Measurements from ENCODE around the gene ZDHHC11B.
"Not testable (repeated sequence)": the region's sequence is repeated elsewhere in the genome, so short reads cannot be mapped to it uniquely, and the experiment has no call there.

ZDHHC11B gene

DNA sequence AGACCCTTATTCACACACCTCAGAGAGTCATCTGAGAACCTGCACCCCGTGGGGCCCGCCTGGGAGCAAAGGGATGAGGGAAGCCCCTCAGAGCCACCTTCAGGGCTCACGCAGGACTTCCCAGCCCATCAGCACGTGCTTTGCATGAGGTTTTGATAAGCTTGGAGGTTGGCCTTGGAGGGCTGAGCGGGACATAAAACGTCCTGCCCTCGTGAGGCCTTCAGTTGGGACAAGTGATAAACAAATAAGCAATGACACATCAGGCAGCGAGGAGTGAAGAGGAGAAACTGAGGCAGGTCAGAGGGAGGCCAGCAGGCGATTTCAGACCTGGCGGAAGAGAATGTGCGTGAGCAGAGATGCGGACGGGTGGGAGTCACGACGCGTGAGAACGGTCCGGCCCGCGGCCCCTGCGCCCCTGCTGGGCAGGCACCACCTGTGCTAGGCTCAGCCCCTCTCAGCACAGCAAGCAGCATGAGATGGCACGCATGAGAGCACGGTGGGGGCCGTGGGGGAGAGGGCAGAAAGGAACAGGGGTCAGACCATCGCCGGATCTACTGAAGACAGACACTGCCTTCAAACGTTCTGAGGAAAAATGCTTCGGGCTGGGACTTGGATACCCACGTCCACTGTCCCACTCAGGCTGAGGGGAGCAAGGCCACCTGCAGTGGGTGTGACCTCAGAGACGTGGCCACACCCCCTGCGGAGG lies 12.5 kb downstream of the ZDHHC11B start:
- not testable (repeated sequence) for FAIRE-seq; DNase-seq (ENCODE audit: extremely low spot score, insufficient read length, low read depth)

DNA sequence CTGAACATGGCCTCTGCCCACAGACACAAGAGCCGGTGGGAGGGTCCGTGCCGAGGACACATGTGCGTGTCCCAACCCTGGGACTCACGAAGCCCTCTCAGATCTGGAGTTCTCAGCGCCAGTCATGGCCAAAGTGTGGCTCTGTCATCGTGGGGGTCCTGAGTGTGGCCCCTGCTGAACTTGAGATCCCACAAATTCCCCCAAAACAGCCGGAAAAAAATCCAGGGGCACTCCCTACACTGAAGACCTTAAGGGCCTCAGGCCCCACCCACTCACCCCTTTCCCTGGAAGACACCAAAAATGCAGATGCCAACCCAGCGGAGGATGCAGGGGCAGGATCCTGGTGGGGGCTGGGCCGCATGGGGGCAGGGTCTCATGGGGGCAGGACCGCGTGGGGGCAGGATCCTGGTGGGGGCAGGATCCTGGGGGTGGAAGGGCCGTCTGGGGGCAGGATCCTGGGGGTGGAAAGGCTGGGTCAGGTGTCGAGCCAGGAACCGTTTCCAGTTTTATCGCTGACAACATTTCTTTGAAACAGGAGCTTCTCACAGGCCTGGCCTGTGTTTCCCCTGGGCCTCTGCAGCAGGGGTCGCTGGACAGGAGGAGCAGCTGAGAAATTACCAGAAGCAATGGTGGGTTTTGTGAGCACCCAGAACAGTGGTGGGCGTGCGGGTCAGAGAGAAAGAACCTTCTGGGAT lies 13.3 kb downstream of the ZDHHC11B start:
- not testable (repeated sequence) for DNase-seq (ENCODE audit: extremely low spot score, insufficient read length, low read depth); FAIRE-seq

DNA sequence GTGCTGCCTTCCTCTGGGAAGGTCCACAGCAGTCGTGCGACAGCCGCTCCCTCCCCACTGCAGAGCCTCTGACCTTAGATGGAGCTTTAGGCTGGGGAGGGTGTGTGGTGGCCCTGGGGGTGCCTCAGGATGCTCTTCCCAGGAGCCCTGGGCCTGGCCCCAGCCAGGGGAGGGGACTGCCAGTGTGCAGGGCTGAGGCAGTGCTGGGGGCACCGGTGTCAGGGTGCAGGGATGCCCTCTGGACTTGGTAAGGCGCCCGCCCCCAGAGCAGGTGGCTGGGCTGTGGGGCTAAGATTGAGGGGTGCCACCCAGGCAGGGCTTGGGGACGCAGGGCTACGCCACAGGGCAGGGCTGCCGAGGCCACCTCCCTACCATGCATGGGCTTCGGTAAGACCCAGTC lies 13.9 kb downstream of the ZDHHC11B start:
- not testable (repeated sequence) for FAIRE-seq

DNA sequence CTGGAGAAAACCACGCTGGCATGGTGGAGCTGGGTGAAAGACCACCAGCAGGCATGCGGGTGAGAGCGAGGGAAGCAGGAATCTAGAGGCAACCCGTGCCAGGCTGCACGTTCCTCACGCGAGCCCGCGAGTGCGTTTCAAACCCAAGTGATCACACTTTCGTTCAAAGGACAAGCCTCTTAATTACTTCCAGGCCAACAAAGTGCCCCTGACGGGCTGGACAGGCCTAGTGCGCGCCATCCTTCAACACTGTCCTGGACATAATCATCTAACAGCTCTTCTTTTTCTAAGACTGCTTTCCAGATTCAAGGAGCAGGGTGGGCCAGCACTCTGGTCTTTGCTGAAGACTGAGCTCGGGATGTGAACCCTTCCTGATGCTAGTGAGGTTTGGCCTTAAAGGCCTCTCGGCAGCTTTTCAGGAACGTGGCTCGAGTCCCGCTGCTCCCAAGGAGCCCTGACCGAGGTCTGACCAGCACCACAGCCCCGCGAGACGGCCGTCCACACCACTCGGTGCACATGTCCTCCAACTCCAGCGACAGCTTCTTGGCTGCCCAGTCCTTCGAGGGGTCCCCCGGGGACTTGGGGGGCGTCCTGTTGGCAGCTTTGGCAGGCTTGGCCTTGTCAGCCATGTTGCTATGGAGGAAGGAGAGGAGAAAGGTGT lies 14.9 kb downstream of the ZDHHC11B start:
- not testable (repeated sequence) for DNase-seq (ENCODE audit: extremely low spot score, insufficient read length, low read depth); FAIRE-seq

More for the DNA sequence above, 13.9 kb downstream of the ZDHHC11B start:
- not testable (repeated sequence) for DNase-seq (ENCODE audit: extremely low spot score, insufficient read length, low read depth)

DNA sequence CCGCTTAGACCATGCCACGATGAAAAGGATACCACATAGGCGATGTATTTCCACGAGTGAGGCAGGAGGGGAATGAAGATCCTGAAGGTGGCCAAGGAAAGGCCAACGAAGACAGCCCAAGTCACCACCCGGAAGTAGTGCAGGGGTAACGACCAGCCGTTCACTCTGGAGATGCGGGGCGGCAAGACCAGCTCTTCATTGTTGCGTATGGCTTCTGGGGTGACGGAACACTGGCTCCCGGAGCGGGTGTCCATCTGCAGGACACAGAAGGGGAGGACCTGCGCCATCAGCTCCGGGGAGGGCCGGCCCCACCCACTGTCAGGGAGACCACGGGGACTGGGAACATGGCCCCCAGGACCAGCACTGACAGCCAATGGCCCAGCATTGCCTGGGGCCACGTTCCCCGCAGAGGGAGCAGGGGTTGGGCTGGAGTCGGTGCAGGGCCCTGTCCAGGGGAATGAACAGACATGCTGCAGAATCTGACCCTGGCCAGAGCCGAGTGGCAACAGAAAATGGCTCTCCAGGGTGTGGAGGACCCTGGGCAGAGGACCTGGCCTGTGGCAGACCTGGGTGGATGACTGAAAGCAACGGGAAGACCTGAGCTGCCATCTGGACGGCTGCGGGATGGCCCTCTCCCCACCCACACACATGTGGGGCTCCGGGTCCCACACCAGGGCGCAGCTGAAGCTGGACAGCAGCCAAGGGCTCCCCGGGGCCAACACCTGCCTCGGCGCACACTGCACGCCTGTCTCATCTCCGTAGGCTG lies 17.7 kb downstream of the ZDHHC11B start:
- FAIRE-seq, result no peak
- DNase-seq (ENCODE audit: extremely low spot score, insufficient read length, low read depth), result no peak

DNA sequence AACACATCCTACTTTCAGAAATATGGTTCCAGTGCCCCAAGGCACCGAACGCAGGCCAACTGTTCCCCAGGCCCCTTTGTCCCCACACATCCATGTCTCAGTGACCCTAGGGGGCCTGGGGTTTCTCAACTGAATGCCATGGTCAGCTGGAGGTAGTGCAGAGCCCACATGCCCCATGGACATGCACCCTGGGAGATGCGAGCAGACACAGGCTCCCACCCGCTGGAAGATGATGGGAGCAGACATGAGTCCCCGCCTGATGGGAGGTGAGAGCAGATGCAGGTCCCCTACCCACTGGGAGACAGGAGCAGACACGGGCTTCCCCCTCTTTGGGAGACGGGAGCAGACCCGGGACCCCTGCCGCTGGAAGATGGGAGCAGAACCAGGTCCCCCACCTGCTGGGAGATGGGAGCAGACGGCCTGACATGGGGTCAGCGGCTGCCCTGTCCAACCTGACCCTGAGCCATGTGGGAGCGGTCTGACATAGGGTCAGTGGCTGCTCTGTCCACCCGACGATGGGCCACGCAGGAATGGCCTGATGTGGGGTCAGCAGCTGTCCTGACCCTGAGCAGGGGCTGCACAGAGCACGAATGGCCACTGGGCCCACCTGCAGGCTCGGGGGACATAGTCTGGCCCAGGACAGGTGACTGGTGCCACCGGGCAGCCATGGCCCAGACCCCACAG lies 18.4 kb downstream of the ZDHHC11B start:
- no peak for FAIRE-seq
- no peak for DNase-seq (ENCODE audit: extremely low spot score, insufficient read length, low read depth)

DNA sequence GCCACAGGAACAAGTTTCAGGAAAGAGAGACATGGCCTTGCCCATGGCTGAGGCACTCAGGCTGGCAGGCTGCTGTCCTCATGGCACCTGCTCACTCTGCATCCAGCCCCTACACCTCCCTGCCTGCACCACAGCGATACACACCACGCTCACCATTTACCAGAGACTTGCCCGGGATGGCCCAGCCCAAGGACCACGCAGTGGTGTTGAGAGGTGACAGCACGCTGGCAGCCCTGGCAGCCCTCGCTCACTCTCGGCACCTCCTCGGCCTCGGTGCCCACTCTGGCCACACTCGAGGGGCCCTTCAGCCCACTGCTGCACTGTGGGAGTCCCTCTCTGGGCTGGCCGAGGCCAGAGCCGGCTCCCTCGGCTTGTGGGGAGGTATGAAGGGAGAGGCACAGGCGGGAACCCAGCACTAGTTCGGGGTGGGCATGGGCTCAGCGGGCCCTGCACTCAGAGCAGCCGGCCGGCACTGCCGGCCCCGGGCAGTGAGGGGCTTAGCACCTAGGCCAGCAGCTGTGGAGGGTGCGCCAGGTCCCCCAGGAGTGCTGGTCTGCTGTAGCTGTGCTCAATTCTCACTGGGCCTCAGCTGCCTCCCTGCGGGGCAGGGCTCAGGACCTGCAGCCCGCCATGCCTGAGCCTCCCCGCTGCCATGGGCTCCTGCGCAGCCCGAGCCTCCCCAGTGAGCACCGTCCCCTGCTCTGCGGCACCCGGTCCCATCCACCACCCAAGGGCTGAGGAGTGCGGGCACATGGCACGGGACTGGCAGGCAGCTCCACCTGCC lies 20.3 kb downstream of the ZDHHC11B start:
- no peak for FAIRE-seq
- DNase-seq (ENCODE audit: extremely low spot score, insufficient read length, low read depth), result no peak

DNA sequence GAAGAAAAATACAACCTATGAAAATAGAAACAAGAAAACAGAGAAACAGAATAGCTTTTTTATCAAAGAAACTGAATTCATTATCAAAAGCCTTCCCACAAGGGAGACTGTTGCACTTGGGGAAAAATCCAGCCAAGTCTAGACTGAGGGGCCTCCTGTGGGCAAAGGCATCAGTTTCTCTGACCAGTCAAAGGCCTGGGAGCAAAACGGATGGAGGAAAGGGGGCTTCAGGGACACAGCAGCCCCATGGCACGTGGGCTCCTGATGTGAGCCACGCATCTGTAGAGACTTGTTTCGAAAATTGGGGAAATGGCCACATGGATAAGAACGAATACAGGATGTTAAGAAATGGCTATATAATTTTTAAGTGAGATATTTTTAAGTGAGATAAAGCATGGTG lies 21.1 kb downstream of the ZDHHC11B start:
- no peak for FAIRE-seq
- no peak for DNase-seq (ENCODE audit: extremely low spot score, insufficient read length, low read depth)

DNA sequence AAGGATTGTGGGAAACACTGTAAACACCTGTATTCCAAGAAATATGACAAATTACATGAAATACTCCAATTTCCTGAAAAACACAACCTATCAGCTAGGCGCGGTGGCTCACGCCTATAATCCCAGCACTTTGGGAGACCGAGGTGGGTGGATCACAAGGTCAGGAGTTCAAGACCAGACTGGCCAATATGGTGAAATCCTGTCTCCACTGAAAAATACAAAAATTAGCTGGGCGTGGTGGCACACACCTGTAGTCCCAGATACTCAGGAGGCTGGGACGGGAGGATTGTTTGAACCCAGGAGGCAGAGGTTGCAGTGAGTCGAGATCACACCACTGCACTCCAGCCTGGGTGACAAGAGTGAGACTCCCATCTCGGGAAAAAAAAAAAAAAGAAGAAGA lies 21.5 kb downstream of the ZDHHC11B start:
- DNase-seq (ENCODE audit: extremely low spot score, insufficient read length, low read depth); FAIRE-seq: not testable (repeated sequence)

DNA sequence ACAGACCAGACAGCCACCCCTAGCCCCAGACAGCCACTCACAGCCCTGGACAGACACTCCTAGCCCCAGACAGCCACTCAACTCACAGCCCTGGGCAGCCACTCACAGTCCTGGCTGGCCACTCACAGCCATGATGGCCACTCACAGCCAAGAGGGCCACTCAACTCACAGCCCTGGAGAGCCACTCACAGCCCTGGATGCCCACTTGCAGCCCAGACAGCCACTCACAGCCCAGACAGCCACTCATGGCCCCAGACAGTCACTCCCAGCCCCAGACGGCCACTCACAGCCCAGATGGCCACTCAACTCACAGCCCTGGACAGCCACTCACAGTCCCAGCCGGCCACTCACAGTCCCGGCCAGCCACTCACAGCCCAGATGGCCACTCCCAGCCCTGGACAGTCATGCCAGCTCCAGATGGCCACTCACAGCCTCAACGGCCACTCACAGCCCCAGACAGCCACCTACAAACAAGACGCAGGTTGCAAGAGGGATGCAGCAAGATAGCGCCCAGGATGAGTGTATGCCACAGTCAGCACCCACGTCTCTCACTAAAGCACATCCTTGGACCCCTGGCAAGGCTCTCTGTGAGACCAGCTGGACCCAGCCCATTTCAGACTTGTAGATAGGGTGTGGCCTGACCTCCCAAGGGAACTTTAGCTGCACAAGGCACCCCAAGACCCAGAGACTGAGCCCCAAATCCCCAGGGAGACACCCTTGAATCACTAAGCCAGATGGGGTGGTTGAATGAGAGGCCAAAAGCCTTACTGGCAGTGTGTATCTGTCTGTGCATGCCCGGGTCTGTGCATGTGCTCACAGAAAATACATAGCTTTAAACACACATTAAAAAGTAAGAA lies 22.4 kb downstream of the ZDHHC11B start:
- DNase-seq (ENCODE audit: extremely low spot score, insufficient read length, low read depth), result no peak
- FAIRE-seq, result no peak

DNA sequence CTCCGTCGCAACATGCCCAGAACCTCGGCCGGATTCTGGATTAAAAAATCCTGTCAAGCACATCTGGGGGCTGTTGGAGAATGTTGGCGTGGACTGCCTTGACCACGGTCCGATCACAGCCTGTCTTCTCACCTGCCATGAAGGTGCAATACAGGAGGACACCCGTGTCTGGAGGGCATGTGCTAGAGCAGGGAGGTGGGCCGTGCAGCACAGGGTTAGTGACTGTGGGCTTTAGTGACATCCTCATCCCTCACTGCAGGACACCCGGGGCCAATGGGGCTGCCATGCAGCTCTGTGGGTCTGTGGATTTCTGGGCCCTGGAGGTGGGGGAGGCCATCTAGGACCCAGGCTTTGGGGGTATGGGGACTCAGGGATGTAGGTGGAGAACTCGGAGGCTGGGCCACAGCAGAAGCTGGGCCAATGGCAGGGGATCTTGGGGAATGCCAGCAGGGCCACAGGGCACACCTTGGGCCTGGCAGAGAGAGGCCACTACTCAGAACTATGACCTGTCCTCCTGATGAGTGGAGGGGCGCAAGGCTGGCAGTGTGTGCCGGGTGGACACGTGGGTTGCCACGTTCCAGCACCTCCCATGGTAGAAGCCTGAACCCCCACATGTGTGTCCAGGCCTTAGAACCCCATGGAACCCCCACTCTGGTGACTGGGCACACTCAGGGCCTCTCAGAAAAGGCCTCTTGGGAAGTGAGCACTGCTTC lies 23.3 kb downstream of the ZDHHC11B start:
- DNase-seq (ENCODE audit: extremely low spot score, insufficient read length, low read depth) (no peak), FAIRE-seq (no peak)

DNA sequence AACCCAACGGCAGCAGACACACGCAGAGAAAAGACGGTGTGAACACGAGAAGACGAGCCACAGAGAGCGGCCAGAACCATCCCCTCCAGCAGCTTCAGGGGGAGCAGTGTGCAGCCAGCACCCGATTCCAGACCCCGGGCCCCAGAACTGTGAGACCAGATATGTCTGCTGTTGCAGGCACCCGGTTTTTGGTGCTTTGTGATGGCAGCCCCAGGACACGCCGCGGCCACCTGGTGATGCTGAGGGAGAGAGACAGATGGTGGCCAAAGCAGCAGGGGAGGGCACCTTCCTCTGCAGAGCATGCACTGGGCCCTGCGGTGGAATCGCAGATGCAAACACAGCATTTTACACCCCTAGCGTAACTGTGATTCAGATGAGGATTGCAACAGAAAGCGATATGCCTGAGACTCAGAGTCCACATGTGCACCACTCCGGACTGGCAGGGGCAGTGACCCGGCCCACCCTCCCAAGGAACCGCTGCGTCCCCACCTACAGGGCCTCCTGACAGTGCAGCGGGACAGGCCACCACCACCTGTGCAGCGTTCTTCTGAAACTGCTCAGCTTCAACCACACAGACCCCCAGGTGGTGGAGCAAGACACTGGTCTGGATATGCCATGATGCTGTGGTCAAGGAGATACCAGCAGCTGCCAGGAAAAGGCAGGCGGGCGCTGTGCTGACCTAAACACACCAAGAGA lies 24.0 kb downstream of the ZDHHC11B start:
- DNase-seq (ENCODE audit: extremely low spot score, insufficient read length, low read depth) (no peak), FAIRE-seq (no peak)

DNA sequence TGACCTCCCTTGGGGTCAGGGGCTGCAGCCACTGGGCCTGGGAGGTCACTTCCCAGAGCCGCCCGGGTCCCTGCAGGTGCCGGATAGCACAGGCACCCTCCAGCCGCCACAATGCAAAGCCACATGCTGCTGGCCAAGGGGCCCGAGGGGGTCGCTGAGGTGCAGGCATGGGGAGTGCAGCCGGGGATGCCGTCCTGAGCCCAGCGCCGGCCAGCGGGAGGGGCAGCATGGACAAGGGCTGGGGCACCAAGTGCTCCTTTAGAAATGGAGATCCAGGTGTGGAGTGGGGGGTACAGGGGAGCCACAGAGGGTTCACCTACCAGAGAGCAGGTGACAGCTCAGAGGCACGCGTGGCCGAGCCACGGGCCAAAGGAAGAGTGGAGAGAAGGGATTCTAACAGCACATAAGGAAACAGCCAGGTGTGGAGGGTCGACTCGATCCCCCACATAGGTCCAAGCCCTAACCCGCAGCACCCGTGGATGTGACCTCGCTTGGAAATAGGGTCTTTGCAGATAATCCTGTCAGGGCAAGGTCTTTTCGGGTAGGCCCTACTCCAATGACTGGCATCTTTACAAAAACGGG lies 24.7 kb downstream of the ZDHHC11B start:
- DNase-seq (ENCODE audit: extremely low spot score, insufficient read length, low read depth), result no peak
- no peak for FAIRE-seq

DNA sequence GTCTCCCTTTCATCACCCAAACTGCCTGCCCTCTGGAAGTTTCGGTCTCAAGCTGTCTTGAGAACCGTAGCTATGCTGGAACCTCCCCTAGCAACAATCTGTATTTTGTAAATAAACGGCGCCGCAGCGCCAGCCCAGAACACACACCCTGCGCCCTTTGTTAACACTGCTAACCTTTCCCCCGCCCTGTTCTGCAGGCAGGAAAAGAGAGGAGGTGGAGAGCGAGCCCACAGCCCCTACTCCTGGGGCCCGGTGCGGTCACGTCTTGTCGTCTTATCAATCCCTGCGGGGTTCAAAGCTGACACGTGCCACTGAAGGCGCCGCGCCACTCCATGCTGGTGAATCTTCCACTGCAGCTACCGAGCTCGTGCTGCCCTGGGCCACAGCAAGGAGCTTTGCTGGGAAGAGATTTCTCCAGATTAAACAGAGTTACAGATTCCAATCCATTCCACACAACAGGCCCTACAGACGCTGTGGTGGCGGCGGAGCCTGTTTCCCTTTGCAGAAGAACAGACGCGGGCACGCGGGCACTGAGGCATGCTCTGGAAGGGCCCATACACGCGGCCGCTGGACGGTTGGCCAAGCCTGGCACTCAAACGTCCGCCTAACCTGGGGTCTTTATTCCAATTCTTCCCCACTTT lies 25.3 kb downstream of the ZDHHC11B start:
- DNase-seq (ENCODE audit: extremely low spot score, insufficient read length, low read depth), result no peak
- FAIRE-seq, result no peak

DNA sequence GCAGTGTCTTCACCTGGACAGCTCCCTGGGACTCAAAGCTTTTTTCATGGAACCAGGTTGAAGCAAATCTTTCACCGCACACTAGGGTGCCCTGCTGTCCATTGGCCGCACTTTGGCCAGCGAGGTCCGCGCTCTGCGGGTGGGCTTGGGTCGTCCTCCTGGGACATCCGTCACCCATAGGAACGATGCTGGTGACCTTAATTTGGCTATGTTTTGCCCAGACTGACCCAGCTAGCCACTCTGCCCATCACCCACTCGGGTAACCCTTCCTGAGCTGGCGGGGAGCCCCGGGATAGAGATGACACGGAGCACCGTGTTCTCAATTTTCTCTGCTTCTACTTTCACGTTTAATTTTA lies 25.9 kb downstream of the ZDHHC11B start:
- DNase-seq (ENCODE audit: extremely low spot score, insufficient read length, low read depth) (no peak), FAIRE-seq (no peak)
